ENCODE measurements around the gene PADI2.
A peak's percentile ranks its signal among the peaks of the same experiment; 100 is the strongest.

The PADI2 gene

DNA sequence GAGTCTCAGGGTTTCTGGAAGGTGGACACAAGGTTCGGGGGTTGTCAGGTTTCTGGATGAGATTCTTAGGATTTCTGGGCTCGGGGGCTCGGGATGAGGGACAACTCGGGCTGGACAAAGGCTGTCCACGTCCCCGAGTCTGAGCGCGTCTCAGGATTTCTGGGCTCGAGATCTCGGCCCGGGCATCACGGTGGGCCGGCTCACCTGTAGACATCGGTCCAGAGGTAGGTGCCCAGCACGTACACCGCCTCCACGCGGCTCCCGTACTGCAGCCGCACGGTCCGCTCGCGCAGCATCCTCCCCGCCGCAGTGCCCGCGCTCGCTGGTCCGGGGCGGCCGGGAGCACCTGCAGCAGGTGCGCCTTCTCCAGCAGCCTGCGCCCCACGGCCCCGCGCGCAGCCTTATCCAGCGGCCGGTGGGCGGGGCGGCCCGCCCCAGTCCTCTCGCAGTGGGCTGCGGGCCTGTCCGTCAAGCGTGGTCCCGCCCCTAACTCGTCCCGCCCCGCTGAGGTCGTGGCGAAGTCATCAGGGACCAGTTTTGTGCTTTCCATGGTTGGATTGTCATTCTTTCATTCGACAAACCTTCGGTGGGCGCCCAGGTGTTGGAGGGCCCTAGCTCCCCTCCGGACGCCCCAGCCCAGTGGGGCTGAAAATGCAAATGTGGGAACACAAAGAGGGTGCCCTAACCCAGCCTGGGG, at the start of gene PADI2:
Gene PADI2, minus strand, starts transcription at position 376 of the 697 bp plus-strand sequence. Its CDS starts 80 bp downstream, at position 296.
- Histone ChIP-seq H3K27ac (ENCODE audit: low read depth, low read length) (no peak within 1 kb of the TSS), H3K4me3 (ENCODE audit: low read length) (peak within 1 kb of the TSS; percentile 35), H3K27me3 (ENCODE audit: control insufficient read depth, low read length) (peaks cover 51% of the 10 kb centered on the region), H3K36me3 (ENCODE audit: control insufficient read depth, low read length) (no peaks in the 10 kb centered on the region), H3K4me2 (ENCODE audit: low read length) (peak within 1 kb of the TSS; percentile 54), H3K9me3 (ENCODE audit: control insufficient read depth, insufficient read depth, low read length) (no peaks in the 10 kb centered on the region), H3F3A (ENCODE audit: control insufficient read depth, insufficient read depth) (no peaks in the 10 kb centered on the region), H3K4me1 (ENCODE audit: control insufficient read depth, low read length) (peaks cover 26% of the 10 kb centered on the region), H3K9me2 (replicated peaks; ENCODE audit: control insufficient read depth, low read length) (no peaks in the 10 kb centered on the region), H3K79me2 (ENCODE audit: control insufficient read depth, low read length) (no peaks in the 10 kb centered on the region), H4K20me1 (ENCODE audit: control insufficient read depth, insufficient read depth, low read depth, low read length) (no peaks in the 10 kb centered on the region)
- no peak for TF ChIP-seq EZH2phosphoT487 (IDR thresholded peaks at IDR 0.05; ENCODE audit: borderline replicate concordance, low read length)
- TF ChIP-seq, protein P1, sequence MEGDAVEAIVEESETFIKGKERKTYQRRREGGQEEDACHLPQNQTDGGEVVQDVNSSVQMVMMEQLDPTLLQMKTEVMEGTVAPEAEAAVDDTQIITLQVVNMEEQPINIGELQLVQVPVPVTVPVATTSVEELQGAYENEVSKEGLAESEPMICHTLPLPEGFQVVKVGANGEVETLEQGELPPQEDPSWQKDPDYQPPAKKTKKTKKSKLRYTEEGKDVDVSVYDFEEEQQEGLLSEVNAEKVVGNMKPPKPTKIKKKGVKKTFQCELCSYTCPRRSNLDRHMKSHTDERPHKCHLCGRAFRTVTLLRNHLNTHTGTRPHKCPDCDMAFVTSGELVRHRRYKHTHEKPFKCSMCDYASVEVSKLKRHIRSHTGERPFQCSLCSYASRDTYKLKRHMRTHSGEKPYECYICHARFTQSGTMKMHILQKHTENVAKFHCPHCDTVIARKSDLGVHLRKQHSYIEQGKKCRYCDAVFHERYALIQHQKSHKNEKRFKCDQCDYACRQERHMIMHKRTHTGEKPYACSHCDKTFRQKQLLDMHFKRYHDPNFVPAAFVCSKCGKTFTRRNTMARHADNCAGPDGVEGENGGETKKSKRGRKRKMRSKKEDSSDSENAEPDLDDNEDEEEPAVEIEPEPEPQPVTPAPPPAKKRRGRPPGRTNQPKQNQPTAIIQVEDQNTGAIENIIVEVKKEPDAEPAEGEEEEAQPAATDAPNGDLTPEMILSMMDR (IDR thresholded peaks at IDR 0.05; ENCODE audit: low read depth, low read length, poor library complexity, severe bottlenecking), result no peak

DNA sequence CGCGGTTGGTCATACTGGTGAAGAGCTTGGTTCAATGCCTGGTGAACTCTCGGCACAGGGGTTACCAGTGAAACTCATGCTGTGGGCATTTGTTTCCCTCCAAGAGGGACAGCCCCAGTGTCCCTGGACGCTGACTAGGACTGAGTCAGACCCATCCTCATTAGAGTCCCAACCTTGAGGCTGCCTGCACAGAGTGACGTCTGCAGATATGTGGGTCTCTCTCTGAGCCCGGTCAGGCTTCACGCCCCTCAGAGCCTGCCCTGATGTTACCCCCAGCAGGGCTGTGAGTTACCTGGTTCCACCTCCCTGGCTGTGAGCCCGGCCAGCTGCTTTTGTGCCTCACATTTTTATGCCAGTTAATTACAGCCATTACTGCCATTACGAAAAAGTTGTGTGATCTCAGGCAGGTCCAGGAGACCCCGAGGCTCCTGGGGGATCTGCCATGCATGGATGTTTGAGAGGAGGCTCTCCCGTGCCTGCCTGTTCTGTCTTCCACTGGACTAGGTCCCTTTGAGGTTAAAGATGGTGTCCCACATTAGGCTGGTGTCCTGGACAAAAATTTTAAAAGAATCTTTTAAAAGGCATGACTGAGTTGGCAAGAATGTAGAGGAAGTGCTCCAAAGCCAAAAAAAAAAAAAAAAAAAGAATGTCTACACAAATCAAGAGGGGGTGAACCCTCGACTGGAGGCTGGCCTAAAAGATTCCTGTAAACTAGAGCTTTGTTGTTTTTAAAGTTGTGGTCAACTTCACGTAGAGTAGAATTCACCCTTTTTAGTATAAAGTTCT, 49.0 kb upstream of the PADI2 start:
- H3K4me3 ChIP-seq (ENCODE audit: low read length), result no peak overlapping the region

DNA sequence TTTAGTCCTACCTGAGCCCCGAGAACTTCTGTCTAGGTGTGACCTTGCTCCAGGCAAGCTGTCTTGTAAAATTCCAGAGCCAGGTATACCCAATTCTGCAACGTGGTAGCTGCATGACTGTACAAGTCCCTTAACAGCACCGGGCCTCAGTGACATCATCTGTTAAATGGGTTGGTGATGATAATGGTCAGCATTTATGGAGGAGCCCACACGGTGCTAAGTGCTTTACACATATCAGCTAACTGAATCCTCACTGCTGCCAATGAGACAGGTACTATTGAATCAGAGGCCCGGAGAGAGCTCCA, 48.5 kb upstream of the PADI2 start:
- no peak overlapping the region for H3K4me2 ChIP-seq (ENCODE audit: low read length)
- no peaks in the 10 kb centered on the region for H3K27me3 ChIP-seq (ENCODE audit: control insufficient read depth, low read length)
- H3K4me1 ChIP-seq (ENCODE audit: control insufficient read depth, low read length), result no peaks in the 10 kb centered on the region
- H3K9me3 ChIP-seq (ENCODE audit: control insufficient read depth, insufficient read depth, low read length), result no peaks in the 10 kb centered on the region
- H3K9me2 ChIP-seq (replicated peaks; ENCODE audit: control insufficient read depth, low read length), result no peaks in the 10 kb centered on the region
- H3K36me3 ChIP-seq (ENCODE audit: control insufficient read depth, low read length), result no peaks in the 10 kb centered on the region
- no peak for TF ChIP-seq EZH2phosphoT487 (IDR thresholded peaks at IDR 0.05; ENCODE audit: borderline replicate concordance, low read length)
- TF ChIP-seq, protein P1 (IDR thresholded peaks at IDR 0.05; ENCODE audit: low read depth, low read length, poor library complexity, severe bottlenecking), result no peak
- no peak overlapping the region for H3K4me3 ChIP-seq (ENCODE audit: low read length)
- no peak overlapping the region for H3K27ac ChIP-seq (ENCODE audit: low read depth, low read length)
- no peaks in the 10 kb centered on the region for H4K20me1 ChIP-seq (ENCODE audit: control insufficient read depth, insufficient read depth, low read depth, low read length)
- no peaks in the 10 kb centered on the region for H3F3A ChIP-seq (ENCODE audit: control insufficient read depth, insufficient read depth)
- no peaks in the 10 kb centered on the region for H3K79me2 ChIP-seq (ENCODE audit: control insufficient read depth, low read length)

More for the DNA sequence above, 49.0 kb upstream of the PADI2 start:
- H3K9me3 ChIP-seq (ENCODE audit: control insufficient read depth, insufficient read depth, low read length), result no peaks in the 10 kb centered on the region
- no peaks in the 10 kb centered on the region for H3K36me3 ChIP-seq (ENCODE audit: control insufficient read depth, low read length)
- no peak overlapping the region for H3K27ac ChIP-seq (ENCODE audit: low read depth, low read length)
- no peaks in the 10 kb centered on the region for H3F3A ChIP-seq (ENCODE audit: control insufficient read depth, insufficient read depth)
- 0 out of 2 replicates have a peak, but pooled peaks cover under 1% of the 10 kb centered on the region for H3K27me3 ChIP-seq (ENCODE audit: control insufficient read depth, low read length)
- no peaks in the 10 kb centered on the region for H4K20me1 ChIP-seq (ENCODE audit: control insufficient read depth, insufficient read depth, low read depth, low read length)
- no peaks in the 10 kb centered on the region for H3K79me2 ChIP-seq (ENCODE audit: control insufficient read depth, low read length)
- TF ChIP-seq, protein P1 (IDR thresholded peaks at IDR 0.05; ENCODE audit: low read depth, low read length, poor library complexity, severe bottlenecking), result no peak
- no peak for TF ChIP-seq EZH2phosphoT487 (IDR thresholded peaks at IDR 0.05; ENCODE audit: borderline replicate concordance, low read length)
- H3K4me1 ChIP-seq (ENCODE audit: control insufficient read depth, low read length), result no peaks in the 10 kb centered on the region
- no peak overlapping the region for H3K4me2 ChIP-seq (ENCODE audit: low read length)
- H3K9me2 ChIP-seq (replicated peaks; ENCODE audit: control insufficient read depth, low read length), result no peaks in the 10 kb centered on the region
